ENCODE data around the gene SMTNL2.
A peak's percentile ranks its signal among the peaks of the same experiment; 100 is the strongest.

Gene SMTNL2

DNA sequence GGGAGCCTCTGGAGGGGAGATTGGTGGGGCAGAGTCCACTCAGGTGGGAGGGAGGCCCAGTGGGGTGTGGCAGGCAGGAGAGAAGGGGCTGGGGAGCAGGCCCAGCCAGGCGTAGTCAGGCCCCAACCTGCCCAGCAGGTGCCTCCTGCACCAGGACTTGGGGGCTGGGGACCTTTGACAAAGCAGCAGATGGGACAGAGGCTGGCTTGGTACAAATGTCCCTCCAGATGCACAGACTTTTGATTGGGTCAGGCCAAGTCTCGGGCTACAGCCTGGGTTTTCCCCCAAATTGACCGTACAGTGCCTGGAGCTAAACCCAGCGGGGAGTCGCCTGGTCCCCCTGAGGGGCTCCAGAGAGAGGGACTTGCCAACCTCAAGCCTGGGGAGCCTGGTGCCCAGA, 24.4 kb upstream of the SMTNL2 start:
- Histone ChIP-seq H3K36me3 (ENCODE audit: insufficient read depth, low read length) (no peaks in the 10 kb centered on the region), H3K27me3 (ENCODE audit: insufficient read depth, low read length) (peaks cover 8% of the 10 kb centered on the region), H3K4me3 (ENCODE audit: low read length) (no peak overlapping the region), H3K9me3 (ENCODE audit: low read length) (no peaks in the 10 kb centered on the region), H3K4me1 (ENCODE audit: insufficient read depth, low read length) (peaks cover 21% of the 10 kb centered on the region), H2AFZ (ENCODE audit: low read depth, low read length) (no peak overlapping the region)

DNA sequence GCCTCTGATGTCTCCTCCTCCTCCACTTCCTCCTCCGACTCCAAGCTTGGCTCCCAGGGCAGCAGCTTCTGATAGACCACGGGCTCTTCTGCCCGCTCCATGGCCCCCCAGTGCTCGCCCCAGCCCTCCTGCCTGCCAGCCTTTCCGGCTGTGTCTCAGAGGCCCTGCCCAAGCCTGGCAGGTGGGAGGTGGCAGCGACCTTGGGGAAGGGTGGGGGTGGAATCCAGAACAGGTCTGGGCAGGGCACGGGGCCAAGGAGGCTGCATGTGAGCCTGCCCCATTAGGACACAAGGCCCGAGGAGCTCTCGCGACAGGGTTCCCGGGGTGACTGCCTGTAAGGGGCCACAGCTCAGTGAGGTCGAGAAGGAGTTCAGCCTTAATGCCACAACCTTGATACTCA, 23.9 kb upstream of the SMTNL2 start, which contains the start of gene GGT6:
GGT6 (minus strand) TSS at position 157 of the 400 bp plus-strand sequence; CDS start at position 101, 56 bp downstream.
- Histone ChIP-seq H3K4me1 (ENCODE audit: insufficient read depth, low read length) (peaks cover 20% of the 10 kb centered on the region), H3K4me3 (ENCODE audit: low read length) (no peak within 1 kb of the TSS), H3K36me3 (ENCODE audit: insufficient read depth, low read length) (no peaks in the 10 kb centered on the region), H2AFZ (ENCODE audit: low read depth, low read length) (no peak within 1 kb of the TSS), H3K9me3 (ENCODE audit: low read length) (no peaks in the 10 kb centered on the region), H3K27me3 (ENCODE audit: insufficient read depth, low read length) (peaks cover 8% of the 10 kb centered on the region)

DNA sequence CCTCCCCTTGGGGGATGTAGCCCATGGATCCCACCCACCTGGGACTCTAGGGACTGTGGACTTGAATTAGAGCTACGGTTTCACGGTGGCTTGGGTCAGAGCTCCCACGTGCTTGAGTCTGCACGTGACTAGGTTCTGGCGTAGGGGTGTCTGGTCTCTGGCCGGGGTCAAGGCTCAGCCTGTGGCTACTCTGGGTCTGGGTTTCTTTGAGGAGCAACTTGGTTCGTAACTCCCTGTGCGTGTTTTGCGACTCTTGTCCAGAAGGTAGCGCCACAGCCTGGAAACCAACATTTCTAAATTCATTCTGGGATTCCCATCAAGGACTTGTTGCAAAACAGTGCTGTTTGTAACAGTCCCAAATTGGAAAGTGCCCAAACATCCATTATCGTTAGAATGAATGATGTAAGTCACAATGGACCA, 23.5 kb upstream of the SMTNL2 start:
- Histone ChIP-seq H3K9me3 (ENCODE audit: low read length) (no peaks in the 10 kb centered on the region), H3K27me3 (ENCODE audit: insufficient read depth, low read length) (peaks cover 8% of the 10 kb centered on the region), H2AFZ (ENCODE audit: low read depth, low read length) (no peak overlapping the region), H3K4me1 (ENCODE audit: insufficient read depth, low read length) (peaks cover 19% of the 10 kb centered on the region), H3K4me3 (ENCODE audit: low read length) (no peak overlapping the region), H3K36me3 (ENCODE audit: insufficient read depth, low read length) (no peaks in the 10 kb centered on the region)

DNA sequence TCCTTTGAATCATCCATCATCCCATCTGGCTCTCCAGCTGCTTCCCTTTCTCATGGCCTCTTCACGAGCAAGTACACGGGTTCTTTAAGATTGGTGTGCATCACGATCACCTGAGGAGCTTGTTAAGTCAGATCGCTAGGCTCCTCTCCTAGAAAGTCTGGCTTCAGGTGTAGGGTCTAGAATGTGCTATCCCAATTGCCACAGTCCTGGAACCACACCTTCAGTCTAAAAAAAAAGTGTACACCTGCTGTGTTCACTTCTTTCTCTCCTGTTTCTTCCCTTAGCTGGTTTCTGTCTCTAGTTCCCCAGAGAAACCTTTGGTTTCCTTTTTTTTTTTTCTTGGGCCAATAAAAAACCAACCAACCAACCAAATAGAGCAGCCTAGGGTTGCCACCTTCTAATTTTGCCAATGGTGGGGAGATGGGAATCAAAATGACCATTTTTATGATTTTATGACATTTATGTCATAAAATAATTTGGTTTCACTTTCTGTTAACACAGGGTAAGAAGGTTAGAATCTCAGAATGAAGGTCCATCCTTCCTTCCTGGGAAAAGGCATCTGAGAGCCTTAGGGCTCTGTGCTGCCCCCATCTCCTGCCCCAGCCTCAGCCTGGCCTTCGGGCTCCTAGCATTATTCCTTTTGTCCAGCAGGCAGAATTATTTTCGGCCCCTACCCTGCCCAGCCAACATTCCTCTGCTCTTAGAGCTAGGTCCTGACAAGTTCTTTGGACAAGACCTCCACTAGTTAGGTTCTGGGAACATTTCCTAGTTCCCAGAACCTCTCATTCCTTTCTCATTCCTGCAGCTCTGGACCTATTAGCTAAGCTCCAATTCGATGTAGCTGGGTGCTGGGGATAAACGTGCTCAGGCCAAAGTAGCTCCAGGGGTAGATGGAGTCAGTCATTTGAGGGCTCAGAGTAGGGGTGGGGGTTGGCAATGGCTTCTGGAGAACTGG, 22.0 kb upstream of the SMTNL2 start:
- Histone ChIP-seq H3K36me3 (ENCODE audit: insufficient read depth, low read length) (no peaks in the 10 kb centered on the region), H2AFZ (ENCODE audit: low read depth, low read length) (no peak overlapping the region), H3K4me1 (ENCODE audit: insufficient read depth, low read length) (peaks cover 12% of the 10 kb centered on the region), H3K27me3 (ENCODE audit: insufficient read depth, low read length) (peaks cover 8% of the 10 kb centered on the region), H3K4me3 (ENCODE audit: low read length) (no peak overlapping the region), H3K9me3 (ENCODE audit: low read length) (no peaks in the 10 kb centered on the region)

DNA sequence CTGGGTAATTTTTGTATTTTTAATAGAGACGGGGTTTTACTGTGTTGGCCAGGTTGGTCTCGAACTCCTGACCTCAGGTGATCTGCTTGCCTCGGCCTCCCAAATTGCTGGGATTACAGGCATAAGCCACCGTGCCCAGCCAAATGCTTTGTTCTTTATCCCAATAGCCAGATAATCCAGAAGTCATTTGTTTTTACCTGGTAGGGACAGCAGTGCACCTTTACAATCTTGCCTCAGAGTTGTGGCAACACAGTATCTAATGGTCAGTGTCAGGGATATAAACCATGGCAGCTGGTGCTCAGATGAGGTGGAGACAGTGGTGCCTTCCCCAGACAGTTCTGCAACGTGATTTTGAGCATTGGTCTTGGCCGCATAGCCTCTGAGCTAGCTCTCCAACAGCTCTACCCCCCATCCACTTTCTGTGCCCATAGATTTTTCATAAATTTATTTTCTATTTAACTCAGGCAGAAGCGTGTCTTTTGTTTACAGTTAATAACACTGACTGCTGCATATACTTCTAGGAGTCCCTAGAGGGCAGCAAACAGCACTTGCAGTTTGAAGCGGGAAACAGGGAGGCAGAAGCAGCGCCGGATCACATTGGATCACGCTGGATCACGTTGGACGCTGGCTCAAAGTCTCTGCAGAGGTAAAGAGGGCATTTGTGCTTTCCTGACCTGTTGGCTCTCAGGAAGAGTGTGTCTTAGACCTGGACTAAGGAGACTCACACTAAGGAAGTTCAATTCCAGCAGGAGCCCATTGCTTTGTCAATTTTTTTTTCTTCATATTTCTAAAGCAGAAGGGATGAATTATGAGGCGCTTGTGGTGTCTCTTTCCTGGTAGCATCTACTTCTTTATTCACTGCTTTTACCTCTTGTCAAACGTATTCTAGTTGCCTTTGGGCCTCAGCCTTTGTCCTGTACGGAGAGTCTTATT, 18.9 kb upstream of the SMTNL2 start:
- Histone ChIP-seq H3K36me3 (ENCODE audit: insufficient read depth, low read length) (no peaks in the 10 kb centered on the region), H3K4me3 (ENCODE audit: low read length) (no peak overlapping the region), H2AFZ (ENCODE audit: low read depth, low read length) (no peak overlapping the region), H3K4me1 (ENCODE audit: insufficient read depth, low read length) (peaks cover 2% of the 10 kb centered on the region), H3K27me3 (ENCODE audit: insufficient read depth, low read length) (peaks cover 8% of the 10 kb centered on the region), H3K9me3 (ENCODE audit: low read length) (no peaks in the 10 kb centered on the region)

DNA sequence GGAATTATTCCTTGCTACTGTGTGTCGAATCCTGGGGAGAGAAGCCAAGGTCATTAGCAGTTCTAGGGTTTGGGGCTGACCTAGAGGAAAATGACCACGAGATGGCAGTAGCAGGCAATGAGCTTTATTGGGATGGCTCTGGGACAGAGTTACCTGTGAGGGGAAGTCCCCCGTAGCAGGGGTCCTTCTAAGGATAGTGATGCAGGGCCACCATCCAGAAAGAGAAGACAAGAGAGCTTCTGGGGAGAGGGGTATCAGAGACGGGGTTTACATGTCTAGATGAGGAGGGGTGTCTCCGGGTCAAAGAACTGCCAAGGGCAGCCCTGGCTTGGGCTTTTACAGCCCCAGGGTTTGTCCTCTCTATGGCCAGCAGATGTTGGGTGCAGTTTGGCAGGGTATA, 17.5 kb upstream of the SMTNL2 start:
- Histone ChIP-seq H3K4me3 (ENCODE audit: low read length) (no peak overlapping the region), H3K9me3 (ENCODE audit: low read length) (no peaks in the 10 kb centered on the region), H3K4me1 (ENCODE audit: insufficient read depth, low read length) (peaks cover 2% of the 10 kb centered on the region), H3K27me3 (ENCODE audit: insufficient read depth, low read length) (peaks cover 8% of the 10 kb centered on the region), H2AFZ (ENCODE audit: low read depth, low read length) (no peak overlapping the region), H3K36me3 (ENCODE audit: insufficient read depth, low read length) (no peaks in the 10 kb centered on the region)

DNA sequence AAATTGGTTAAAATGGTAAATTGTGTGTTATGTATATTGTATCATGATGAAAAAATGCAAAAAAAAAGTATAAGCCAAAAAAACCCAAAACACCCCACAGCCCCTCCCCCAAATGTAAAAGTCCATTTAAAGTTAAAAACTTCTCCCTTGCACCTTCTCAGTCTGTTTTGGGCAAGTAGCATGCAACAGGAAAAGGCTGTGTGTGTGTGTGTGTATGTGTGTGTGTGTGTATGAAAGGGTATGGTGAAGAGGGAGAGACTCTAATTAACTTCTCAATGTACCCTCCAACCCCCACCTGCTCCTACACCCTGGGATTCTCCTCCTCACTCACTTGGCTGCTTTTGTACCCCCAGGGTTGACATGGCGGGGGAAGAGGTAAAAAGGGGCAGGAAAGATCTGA, 14.7 kb upstream of the SMTNL2 start:
- no peak overlapping the region for H3K4me3 ChIP-seq (ENCODE audit: low read length)
- H3K27me3 ChIP-seq (ENCODE audit: insufficient read depth, low read length): no peaks in the 10 kb centered on the region
- no peaks in the 10 kb centered on the region for H3K9me3 ChIP-seq (ENCODE audit: low read length)
- H2AFZ ChIP-seq (ENCODE audit: low read depth, low read length): no peak overlapping the region
- H3K4me1 ChIP-seq (ENCODE audit: insufficient read depth, low read length): peaks cover 2% of the 10 kb centered on the region
- H3K36me3 ChIP-seq (ENCODE audit: insufficient read depth, low read length): no peaks in the 10 kb centered on the region

DNA sequence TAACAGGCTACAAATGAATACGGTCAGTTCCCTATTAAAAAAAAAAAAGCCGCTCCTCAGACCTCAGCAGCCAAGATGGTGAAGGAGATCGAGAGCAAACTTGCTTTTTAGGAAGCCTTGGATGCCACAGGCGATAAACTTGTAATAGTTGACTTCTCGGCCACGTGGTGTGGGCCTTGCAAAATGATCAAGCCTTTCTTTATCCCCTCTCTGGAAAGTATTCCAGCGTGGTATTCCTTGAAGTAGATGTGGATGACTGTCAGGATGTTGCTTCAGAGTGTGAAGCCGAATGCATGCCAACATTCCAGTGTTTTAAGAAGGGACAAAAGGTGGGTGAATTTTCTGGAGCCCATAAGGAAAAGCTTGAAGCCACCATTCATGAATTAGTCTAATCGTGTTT, 12.2 kb upstream of the SMTNL2 start:
- Histone ChIP-seq H3K27me3 (ENCODE audit: insufficient read depth, low read length) (no peaks in the 10 kb centered on the region), H3K9me3 (ENCODE audit: low read length) (no peaks in the 10 kb centered on the region), H3K36me3 (ENCODE audit: insufficient read depth, low read length) (no peaks in the 10 kb centered on the region)

DNA sequence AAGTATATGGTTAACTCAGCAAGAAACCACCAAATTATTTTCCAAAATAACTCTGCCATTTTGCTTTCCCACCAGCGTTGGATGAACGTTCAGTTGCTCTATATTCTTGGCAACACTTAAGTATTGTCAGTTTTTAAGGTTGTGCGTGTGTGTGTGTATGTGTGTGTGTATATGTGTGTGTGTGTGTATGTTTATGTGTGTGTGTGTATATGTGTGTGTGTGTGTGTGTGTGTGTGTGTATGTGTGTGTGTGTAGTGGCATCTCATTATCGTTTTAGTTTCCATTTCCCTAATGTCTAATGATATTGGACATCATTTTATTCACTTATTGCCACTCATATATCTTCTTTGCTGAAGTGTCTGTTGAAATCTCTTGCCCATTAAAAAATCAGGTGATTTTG, 11.2 kb upstream of the SMTNL2 start:
- no peaks in the 10 kb centered on the region for H3K9me3 ChIP-seq (ENCODE audit: low read length)

More for the DNA sequence above, 12.2 kb upstream of the SMTNL2 start:
- Histone ChIP-seq H2AFZ (ENCODE audit: low read depth, low read length) (no peak overlapping the region), H3K4me1 (ENCODE audit: insufficient read depth, low read length) (peaks cover 12% of the 10 kb centered on the region), H3K4me3 (ENCODE audit: low read length) (no peak overlapping the region)

DNA sequence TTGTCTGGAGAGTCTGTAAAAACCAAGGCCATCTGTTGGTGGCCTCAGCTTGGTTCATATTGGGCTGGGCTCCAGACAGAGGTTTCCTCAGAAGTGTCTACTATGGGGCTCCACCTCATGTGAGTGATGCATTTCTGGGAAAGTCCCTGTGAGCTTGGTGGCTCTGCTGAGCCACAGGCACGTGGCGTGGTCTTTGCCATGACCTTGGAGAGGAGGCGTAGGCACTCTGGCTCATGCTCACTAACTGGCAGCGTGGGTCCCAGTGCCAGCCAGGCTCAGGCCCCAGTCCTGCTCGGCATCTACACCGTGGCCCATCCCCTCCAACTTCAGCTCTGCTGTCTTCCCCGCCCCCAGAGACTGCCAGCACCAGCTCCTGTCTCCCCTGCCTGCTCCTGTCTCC, 10.7 kb upstream of the SMTNL2 start:
- no peak overlapping the region for H3K4me3 ChIP-seq (ENCODE audit: low read length)
- H3K27me3 ChIP-seq (ENCODE audit: insufficient read depth, low read length): no peaks in the 10 kb centered on the region
- H3K4me1 ChIP-seq (ENCODE audit: insufficient read depth, low read length): peaks cover 17% of the 10 kb centered on the region
- no peak overlapping the region for H2AFZ ChIP-seq (ENCODE audit: low read depth, low read length)
- no peaks in the 10 kb centered on the region for H3K36me3 ChIP-seq (ENCODE audit: insufficient read depth, low read length)
- no peaks in the 10 kb centered on the region for H3K9me3 ChIP-seq (ENCODE audit: low read length)

More for the DNA sequence above, 11.2 kb upstream of the SMTNL2 start:
- Histone ChIP-seq H3K36me3 (ENCODE audit: insufficient read depth, low read length) (no peaks in the 10 kb centered on the region), H2AFZ (ENCODE audit: low read depth, low read length) (no peak overlapping the region), H3K4me1 (ENCODE audit: insufficient read depth, low read length) (peaks cover 17% of the 10 kb centered on the region), H3K27me3 (ENCODE audit: insufficient read depth, low read length) (no peaks in the 10 kb centered on the region), H3K4me3 (ENCODE audit: low read length) (no peak overlapping the region)

DNA sequence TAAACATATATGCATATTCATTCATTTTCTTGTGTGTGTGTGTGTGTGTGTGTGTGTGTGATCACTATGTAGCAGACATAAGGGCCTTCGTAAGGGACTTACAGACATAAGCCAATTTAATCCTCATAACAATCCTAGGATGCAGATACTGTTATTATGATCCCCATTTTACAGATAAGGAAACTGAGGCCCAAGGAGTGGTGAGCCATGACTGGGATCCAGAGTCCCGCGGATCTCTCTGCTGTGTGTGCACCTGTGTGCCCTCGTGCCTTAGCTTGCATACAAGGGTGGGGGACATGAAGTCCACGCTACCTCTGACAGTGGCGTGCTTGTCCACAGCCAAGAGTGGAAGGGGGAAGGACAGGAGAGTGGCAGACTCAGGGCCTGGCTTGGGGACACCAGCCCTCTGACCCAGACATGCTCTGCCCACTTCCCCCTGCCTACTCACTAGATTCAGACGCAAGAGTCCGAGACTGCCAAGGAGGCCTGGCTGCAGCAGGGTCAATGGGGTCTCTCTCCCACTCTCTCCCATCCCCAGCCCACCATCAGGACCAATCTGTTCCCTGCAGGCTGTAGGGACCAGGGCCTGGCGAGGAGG, 9.8 kb upstream of the SMTNL2 start:
- Histone ChIP-seq H2AFZ (ENCODE audit: low read depth, low read length) (no peak overlapping the region), H3K4me3 (ENCODE audit: low read length) (no peak overlapping the region), H3K36me3 (ENCODE audit: insufficient read depth, low read length) (no peaks in the 10 kb centered on the region), H3K27me3 (ENCODE audit: insufficient read depth, low read length) (no peaks in the 10 kb centered on the region), H3K4me1 (ENCODE audit: insufficient read depth, low read length) (peaks cover 17% of the 10 kb centered on the region), H3K9me3 (ENCODE audit: low read length) (no peaks in the 10 kb centered on the region)

DNA sequence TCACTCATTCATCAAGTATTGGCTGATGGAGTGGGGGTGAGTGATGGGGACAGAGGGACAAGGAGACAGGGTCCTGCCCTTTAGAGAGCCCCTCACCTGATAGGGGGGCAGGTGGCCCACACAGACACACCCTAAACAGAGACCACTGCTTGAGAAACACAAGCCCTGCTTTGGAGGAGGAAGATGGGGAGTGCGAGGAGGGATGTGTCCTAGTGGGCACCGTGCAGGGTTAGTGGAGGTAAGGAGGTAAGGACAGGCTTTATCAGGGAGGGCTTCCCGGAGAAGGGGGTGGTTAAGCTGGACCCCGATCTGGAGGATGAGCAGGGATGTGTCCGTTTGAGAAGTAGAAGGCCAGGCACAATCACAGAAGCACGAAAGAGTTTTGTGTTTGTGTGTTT, 8.2 kb upstream of the SMTNL2 start:
- H3K36me3 ChIP-seq (ENCODE audit: insufficient read depth, low read length): no peaks in the 10 kb centered on the region
- H3K9me3 ChIP-seq (ENCODE audit: low read length): no peaks in the 10 kb centered on the region
- peaks cover 17% of the 10 kb centered on the region for H3K4me1 ChIP-seq (ENCODE audit: insufficient read depth, low read length)
- H3K4me3 ChIP-seq (ENCODE audit: low read length): no peak overlapping the region
- peaks cover 3% of the 10 kb centered on the region for H3K27me3 ChIP-seq (ENCODE audit: insufficient read depth, low read length)
- H2AFZ ChIP-seq (ENCODE audit: low read depth, low read length): peak overlapping the region; percentile 48

Measured in neuron (in vitro differentiated cells).